ENCODE measurements around the gene AGO1.

DNA sequence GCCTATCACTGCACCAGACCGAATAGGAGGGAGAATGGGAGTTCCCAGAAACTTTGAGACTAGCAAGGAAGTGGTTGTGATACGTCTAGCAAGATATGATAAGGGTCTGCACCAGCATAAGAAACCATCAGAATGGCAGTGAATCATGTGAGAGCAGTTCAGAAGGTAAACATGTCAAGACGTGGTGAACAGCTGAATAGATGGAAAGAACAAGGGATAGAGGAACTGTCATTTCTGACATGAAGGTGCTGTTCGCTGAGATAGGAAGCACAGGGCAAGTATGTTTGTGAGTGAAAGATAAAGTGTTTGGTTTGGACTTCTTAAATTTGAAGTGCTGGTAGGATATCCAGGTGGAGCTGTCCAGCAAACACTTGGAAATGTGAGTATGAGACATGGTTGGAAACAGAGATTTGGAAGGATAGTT, 1.1 kb upstream of the AGO1 start:
- TF ChIP-seq CTCF (IDR thresholded peaks at IDR 0.05) (no peak), NR2C2 (CRISPR knock-in tag; IDR thresholded peaks at IDR 0.05) (no peak), SP1 (CRISPR knock-in tag; conservative IDR thresholded peaks at IDR 0.05) (no peak), JUN (CRISPR knock-in tag; IDR thresholded peaks at IDR 0.05) (no peak)
